SK-N-SH treated with all-trans-retinoic acid at 6 μM for 48 hours (cell line): ENCODE results near the gene MICA.
"Not testable (repeated sequence)": the region's sequence is repeated elsewhere in the genome, so short reads cannot be mapped to it uniquely, and the experiment has no call there.

Experiments used
- ATAC-seq: fragments of 200-7000 bp; cut with Tn5 transposase; 3 replicates; pipeline ENCODE4 v1.9.1; 2020; ENCODE audit warnings: mild to moderate bottlenecking, moderate library complexity
- ARNTL ChIP-seq: fragments of 450-650 bp; formaldehyde crosslinking; IDR thresholded peaks from 2 replicates; pipeline ENCODE4 v1.5.0; 2020; ENCODE audit warnings: low read depth, mild to moderate bottlenecking, moderate library complexity, borderline replicate concordance
- CREB5 ChIP-seq: fragments of 250-450 bp; sonication (Bioruptor Pico); IDR thresholded peaks from 2 replicates; pipeline ENCODE4 v1.5.1; 2020; ENCODE audit warnings: low read depth, mild to moderate bottlenecking, moderate library complexity
- CSDC2 ChIP-seq: fragments of 250-450 bp; sonication (Bioruptor Pico); IDR thresholded peaks from 2 replicates; pipeline ENCODE4 v1.5.0; 2020; ENCODE audit warnings: mild to moderate bottlenecking, moderate library complexity
- CSRNP3 ChIP-seq: fragments of 250-450 bp; sonication (Bioruptor Pico); IDR thresholded peaks from 2 replicates; pipeline ENCODE4 v1.5.1; 2021; ENCODE audit warnings: mild to moderate bottlenecking, moderate library complexity
- ESRRG ChIP-seq: fragments of 250-450 bp; sonication (Bioruptor Pico); IDR thresholded peaks from 2 replicates; pipeline ENCODE4 v1.6.1; 2021; ENCODE audit warnings: mild to moderate bottlenecking
- ISL1 ChIP-seq: fragments of 250-450 bp; sonication (Bioruptor Pico); IDR thresholded peaks from 2 replicates; pipeline ENCODE4 v2.1.2; 2022; ENCODE audit warnings: mild to moderate bottlenecking, moderate library complexity
- PATZ1 ChIP-seq: fragments of 250-450 bp; sonication (Bioruptor Pico); IDR thresholded peaks from 2 replicates; pipeline ENCODE4 v1.8.0; 2020; ENCODE audit warnings: mild to moderate bottlenecking, moderate library complexity, borderline replicate concordance
- POU6F1 ChIP-seq: fragments of 250-450 bp; sonication (Bioruptor Pico); IDR thresholded peaks from 2 replicates; pipeline ENCODE4 v1.8.0; 2021; ENCODE audit warnings: low read depth, mild to moderate bottlenecking, moderate library complexity, borderline replicate concordance
- PPARA ChIP-seq: fragments of 250-450 bp; sonication (Bioruptor Pico); IDR thresholded peaks from 2 replicates; pipeline ENCODE4 v1.5.0; 2020; ENCODE audit warnings: mild to moderate bottlenecking, borderline replicate concordance
- RARB ChIP-seq: fragments of 250-450 bp; sonication (Bioruptor Pico); IDR thresholded peaks from 2 replicates; pipeline ENCODE4 v1.8.0; 2021; ENCODE audit warnings: mild to moderate bottlenecking, moderate library complexity
- SNAI2 ChIP-seq: fragments of 250-450 bp; sonication (Bioruptor Pico); IDR thresholded peaks from 2 replicates; pipeline ENCODE4 v1.5.0; 2020; ENCODE audit warnings: mild to moderate bottlenecking, moderate library complexity
- TCF4 ChIP-seq: fragments of 250-450 bp; sonication (Bioruptor Pico); IDR thresholded peaks from 2 replicates; pipeline ENCODE4 v1.8.0; 2021; ENCODE audit warnings: mild to moderate bottlenecking, moderate library complexity, borderline replicate concordance
- TOX ChIP-seq: fragments of 250-450 bp; sonication (Bioruptor Pico); IDR thresholded peaks from 2 replicates; pipeline ENCODE4 v1.8.0; 2021; ENCODE audit warnings: mild to moderate bottlenecking, moderate library complexity, borderline replicate concordance
- TSHZ2 ChIP-seq: fragments of 250-450 bp; sonication (Bioruptor Pico); IDR thresholded peaks from 2 replicates; pipeline ENCODE4 v1.5.0; 2020; ENCODE audit warnings: mild to moderate bottlenecking, moderate library complexity
- ZFP3 ChIP-seq: fragments of 250-450 bp; sonication (Bioruptor Pico); IDR thresholded peaks from 2 replicates; pipeline ENCODE4 v1.5.0; 2020; ENCODE audit warnings: mild to moderate bottlenecking, moderate library complexity
- ZFP30 ChIP-seq: fragments of 450-650 bp; formaldehyde crosslinking; IDR thresholded peaks from 2 replicates; pipeline ENCODE4 v1.5.0; 2022; ENCODE audit warnings: mild to moderate bottlenecking, moderate library complexity
- ZNF565 ChIP-seq: fragments of 450-650 bp; formaldehyde crosslinking; conservative IDR thresholded peaks from 2 replicates; pipeline ENCODE4 v1.5.0; 2020; ENCODE audit warnings: low read depth, mild to moderate bottlenecking, moderate library complexity
- ZNF70 ChIP-seq: fragments of 450-650 bp; formaldehyde crosslinking; IDR thresholded peaks from 2 replicates; pipeline ENCODE4 v1.5.0; 2020; ENCODE audit warnings: mild to moderate bottlenecking, moderate library complexity

The MICA gene

GRCh38 chr6:31452859-31453258, 49.5 kb downstream of the MICA start (continued):
- TF ChIP-seq TSHZ2 (CRISPR knock-in tag) = no peak

GRCh38 chr6:31453259-31453658, 49.9 kb downstream of the MICA start:
- TF ChIP-seq TSHZ2 (CRISPR knock-in tag) = no peak
- no peak for TF ChIP-seq ESRRG (CRISPR knock-in tag)
- no peak for TF ChIP-seq TOX
- no peak for TF ChIP-seq ZFP30
- TF ChIP-seq RARB (CRISPR knock-in tag) = no peak
- no peak for TF ChIP-seq TCF4
- no peak for TF ChIP-seq CSDC2 (CRISPR knock-in tag)
- no peak for TF ChIP-seq CREB5 (CRISPR knock-in tag)
- no peak for TF ChIP-seq SNAI2 (CRISPR knock-in tag)
- TF ChIP-seq PATZ1 = no peak
- TF ChIP-seq ZFP3 (CRISPR knock-in tag) = no peak
- TF ChIP-seq ZNF70 (CRISPR knock-in tag) = no peak
- TF ChIP-seq ARNTL (CRISPR knock-in tag) = no peak
- TF ChIP-seq CSRNP3 = no peak
- TF ChIP-seq, all 23 proteins: peak for 0
- no peak for ATAC-seq

GRCh38 chr6:31459864-31460263, 56.5 kb downstream of the MICA start:
- not testable (repeated sequence) for ATAC-seq

- ATAC-seq = no peak
- TF ChIP-seq ISL1 (CRISPR knock-in tag) (no peak), CREB5 (CRISPR knock-in tag) (no peak), ARNTL (CRISPR knock-in tag) (no peak), POU6F1 (CRISPR knock-in tag) (no peak), PPARA (CRISPR knock-in tag) (no peak), ESRRG (CRISPR knock-in tag) (no peak), ZFP30 (no peak), RARB (CRISPR knock-in tag) (no peak), TSHZ2 (CRISPR knock-in tag) (no peak), TCF4 (no peak), TOX (no peak), ZNF565 (CRISPR knock-in tag) (no peak)
Observed at GRCh38 chr6:31460361-31461025, 57.1 kb downstream of the MICA start.
